Fibroblast of skin of right quadriceps (primary cell): Measurements from ENCODE around the gene SEC62.

Experiments used
- DNase-seq: peaks from one replicate; pipeline ENCODE4 v3.0.0-alpha.2; 2013

Gene SEC62, protein sequence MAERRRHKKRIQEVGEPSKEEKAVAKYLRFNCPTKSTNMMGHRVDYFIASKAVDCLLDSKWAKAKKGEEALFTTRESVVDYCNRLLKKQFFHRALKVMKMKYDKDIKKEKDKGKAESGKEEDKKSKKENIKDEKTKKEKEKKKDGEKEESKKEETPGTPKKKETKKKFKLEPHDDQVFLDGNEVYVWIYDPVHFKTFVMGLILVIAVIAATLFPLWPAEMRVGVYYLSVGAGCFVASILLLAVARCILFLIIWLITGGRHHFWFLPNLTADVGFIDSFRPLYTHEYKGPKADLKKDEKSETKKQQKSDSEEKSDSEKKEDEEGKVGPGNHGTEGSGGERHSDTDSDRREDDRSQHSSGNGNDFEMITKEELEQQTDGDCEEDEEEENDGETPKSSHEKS

DNA sequence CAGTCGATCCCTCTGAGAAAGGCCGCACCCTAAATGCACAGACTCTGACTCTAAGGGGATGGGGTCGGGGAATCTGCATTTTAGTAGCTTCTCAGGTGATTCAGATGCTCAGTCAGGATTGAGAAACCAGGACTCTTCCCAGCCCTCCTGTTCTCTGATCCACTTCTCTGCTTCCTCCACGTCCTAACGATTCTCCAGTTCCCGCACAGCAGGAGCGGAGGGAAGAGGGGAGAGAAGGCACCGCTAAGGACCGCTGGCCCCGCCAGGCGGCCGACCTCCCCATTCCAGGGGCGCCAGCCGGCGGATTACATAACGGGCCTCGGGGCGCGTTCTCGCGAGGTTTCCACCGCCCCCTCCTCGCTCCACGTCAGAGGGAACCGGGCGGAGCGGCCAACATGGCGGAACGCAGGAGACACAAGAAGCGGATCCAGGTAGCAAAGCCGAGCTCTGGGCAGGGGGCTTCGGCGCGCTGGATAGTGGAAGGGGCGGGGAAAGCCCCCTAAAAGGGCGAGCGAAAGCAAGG lies at the start of gene SEC62:
TSS of gene SEC62 (plus strand) at position 380 of the 523 bp plus-strand sequence. CDS start at position 396, 16 bp downstream.
- DNase-seq = peak; percentile 91

DNA sequence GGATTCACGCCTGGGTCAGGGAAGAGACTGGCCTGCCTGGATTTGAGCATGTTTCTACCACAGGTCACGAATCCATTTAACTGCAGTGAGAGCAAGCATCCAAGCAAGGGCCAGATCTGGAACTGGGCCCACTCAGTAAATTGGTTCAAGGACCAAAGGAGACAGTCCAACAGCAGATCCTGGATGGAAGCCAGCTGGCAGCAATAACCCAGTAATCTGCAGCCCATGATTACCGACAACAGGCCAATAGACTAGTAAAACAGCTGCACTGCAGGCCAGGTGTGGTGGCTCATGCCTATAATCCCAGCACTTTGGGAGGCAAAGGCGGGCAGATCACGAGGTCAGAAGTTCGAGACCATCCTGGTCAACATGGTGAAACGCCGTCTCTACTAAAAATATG lies 43.4 kb upstream of the SEC62 start:
- no peak for DNase-seq

GRCh38 chr3:169923831-169924230 lies 42.8 kb upstream of the SEC62 start:
- no peak for DNase-seq

GRCh38 chr3:169929830-169930519 lies 36.6 kb upstream of the SEC62 start:
- no peak for DNase-seq

DNA sequence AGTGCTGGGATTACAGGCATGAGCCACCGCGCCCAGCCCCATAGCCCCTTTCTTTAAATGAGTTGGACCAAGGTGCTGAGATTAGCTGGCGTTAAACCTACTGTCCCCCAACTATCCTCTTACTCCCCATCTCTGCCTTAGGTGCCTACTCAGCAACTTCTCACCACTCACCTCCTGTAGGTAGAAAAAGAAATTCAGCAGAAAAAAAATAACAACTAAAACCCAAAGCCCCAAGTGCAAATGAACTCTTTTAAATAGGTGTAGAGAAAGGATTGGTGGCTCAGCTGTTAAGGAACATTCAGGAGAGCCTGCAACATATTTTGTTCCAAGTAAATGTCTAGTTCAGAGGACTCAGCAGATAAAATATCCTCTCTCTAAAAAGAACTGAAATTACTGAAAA lies 35.8 kb upstream of the SEC62 start:
- no peak for DNase-seq

- DNase-seq = no peak
Observed at GRCh38 chr3:169931747-169932520, 34.7 kb upstream of the SEC62 start.

DNA sequence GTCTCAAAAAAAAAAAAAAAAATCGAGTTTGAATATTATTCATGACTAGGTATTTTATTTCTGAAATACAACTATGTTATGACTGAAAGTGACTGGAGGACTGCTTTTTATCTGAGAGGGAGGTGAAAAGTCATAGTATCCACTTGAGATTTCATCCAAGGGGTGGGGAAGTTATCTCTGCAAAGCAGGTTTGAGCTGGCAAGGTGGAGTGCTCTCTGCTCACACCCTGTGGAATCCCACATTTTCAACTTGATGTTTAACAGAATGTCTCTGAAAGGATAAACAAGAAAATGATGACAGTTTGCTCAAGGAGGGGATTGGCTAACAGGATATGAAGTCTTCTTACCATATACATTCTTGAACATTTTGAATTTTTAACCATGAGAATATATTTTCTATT lies 27.3 kb upstream of the SEC62 start:
- DNase-seq = no peak

- DNase-seq = no peak
Observed at GRCh38 chr3:169939751-169940150, 26.9 kb upstream of the SEC62 start.

GRCh38 chr3:169940470-169941181 lies 26.0 kb upstream of the SEC62 start:
- DNase-seq = no peak

DNA sequence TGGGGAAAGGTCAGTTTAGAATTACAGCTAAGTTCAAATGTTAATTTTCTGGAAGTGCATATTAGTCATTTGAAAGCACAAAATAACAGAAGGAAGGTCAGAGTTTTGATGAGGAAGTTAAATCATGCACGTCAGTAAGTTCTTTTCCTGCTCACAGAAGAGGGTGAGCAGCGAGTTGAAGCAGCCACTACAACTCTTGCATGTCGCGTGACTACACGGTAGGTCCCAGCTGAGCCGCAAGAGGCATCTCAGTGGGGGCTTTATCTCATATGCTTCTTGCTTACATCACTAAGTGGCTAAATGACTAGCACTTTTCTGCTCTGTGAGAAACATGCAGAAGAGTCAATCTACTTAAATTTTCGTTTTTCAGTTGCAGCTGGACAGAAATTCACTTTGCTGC lies 21.3 kb upstream of the SEC62 start:
- no peak for DNase-seq

- no peak for DNase-seq
Observed at GRCh38 chr3:169946336-169946735, 20.3 kb upstream of the SEC62 start.

DNA sequence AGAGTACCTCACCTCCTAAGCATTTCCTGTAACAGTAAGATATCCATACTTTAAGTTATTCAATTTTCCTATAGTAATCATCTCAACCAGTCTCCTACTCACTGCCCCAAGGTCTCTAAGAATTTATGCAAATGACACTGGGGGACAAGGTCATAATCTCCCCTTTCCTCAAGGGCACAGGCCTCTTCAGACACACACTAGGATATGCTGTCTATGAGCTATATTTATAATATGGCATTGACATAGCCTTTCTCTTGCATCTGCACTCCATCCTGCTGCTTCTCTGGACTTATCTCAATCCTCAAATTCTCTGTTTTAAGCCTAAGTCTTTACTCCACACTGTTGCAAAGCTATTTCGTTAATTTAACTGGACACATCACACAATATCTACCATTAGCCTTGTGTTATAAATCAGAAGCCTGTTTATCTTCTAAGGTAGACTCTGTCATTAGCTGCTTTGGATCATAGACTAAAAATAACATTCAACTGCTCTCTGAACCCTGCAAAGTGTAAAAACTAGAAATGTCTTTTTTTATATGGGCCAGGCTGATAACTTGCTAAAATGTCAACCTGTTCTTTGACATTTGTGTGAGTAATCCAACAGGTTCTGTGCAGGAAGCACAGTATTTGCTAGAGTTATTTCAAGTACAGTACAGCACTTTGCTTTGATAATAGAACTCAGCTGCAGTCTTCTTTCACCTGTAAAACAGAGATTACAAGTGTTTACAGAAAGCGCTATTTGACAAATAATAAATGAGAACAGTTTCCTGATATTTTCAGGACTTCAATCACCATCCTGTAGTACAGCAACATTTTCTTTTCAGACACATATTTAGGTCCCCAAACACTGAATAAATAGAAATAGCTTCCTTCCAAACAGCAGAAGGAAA lies 17.8 kb upstream of the SEC62 start:
- no peak for DNase-seq

GRCh38 chr3:169952045-169952444 lies 14.6 kb upstream of the SEC62 start:
- no peak for DNase-seq

- no peak for DNase-seq
Observed at GRCh38 chr3:169953462-169954141, 13.0 kb upstream of the SEC62 start.

DNA sequence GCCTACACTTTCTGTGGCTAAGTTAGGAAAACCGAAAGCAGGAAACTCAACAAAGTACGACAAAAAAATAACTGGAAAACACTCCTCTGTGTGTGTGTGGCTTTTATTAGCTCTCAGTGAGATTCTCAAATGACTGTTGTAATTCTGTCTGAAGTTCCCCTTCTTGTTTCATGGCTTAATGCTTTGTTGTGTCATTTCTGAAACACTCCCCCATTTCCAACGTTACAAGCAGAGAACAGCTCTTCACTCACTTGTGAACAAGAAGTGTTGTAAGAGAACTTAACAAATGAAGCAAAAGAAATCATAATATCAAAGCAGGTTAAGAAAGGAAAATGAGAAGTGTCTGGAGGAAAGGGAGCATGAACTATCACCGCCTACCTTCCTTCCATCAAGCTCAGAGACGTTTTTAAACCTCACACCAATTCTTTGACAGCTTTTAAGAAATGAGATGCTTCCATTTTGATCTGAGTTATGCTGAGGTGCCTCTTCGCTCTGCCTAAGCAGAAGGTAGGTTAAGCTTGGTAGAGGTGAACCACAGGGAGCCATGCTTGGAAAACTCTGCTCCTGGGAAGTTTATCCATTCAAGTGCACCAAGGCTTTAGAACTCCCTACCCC lies 12.4 kb upstream of the SEC62 start:
- DNase-seq = no peak

GRCh38 chr3:169955406-169955805 lies 11.2 kb upstream of the SEC62 start:
- no peak for DNase-seq

- peak; percentile 4 for DNase-seq
Observed at GRCh38 chr3:169964176-169964575, 2.4 kb upstream of the SEC62 start.

DNA sequence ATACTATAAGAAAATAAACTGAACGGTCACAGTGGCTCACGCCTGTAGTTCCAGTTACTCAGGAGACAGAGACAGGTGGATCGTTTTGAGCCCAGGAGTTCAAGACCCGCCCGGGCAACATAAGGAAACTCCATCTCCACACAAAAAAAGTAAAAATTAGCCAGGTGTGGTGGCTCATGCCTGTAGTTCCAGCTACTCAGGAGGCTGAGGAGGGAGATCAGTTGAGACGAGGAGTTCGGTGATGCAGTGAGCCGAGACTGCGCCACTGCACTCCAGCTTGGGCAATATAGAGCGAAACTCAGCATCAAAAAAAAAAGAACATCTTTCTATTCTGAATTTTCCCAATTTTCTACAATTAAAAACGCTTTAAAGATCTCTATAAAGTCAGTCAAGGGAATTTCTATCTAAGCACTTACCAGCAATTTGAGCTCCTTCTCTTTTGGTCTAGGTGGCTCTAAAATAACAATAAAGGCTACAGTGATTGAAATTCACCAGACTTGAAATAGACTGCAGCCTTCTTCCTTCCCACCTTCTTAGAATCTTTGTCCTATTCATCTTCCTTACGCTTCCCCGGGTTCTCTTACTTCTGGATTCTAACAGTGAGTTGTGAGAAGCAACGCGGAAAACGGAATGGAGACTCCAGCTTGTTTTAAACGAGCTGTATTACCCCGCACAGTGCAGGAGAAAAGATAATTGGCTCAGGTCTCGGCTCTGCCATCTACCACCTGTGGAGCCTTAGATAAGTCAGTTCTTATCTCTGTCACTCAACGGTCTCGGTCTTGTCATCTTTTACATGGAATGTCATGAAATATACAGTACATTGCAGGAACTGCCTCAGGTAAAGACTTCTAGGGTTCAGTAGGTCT lies 812 bp upstream of the SEC62 start:
- DNase-seq = peak; percentile 1
